Cortex of kidney (tissue), 1 donor: ENCODE measurements around the gene PCDHGA1.
"Not testable (repeated sequence)": the region's sequence is repeated elsewhere in the genome, so short reads cannot be mapped to it uniquely, and the experiment has no call there.

Source experiments
- DNase-seq: peaks from one replicate; lab custom pipeline; 2025; lab: John Stamatoyannopoulos, UW

PCDHGA1 gene

DNA sequence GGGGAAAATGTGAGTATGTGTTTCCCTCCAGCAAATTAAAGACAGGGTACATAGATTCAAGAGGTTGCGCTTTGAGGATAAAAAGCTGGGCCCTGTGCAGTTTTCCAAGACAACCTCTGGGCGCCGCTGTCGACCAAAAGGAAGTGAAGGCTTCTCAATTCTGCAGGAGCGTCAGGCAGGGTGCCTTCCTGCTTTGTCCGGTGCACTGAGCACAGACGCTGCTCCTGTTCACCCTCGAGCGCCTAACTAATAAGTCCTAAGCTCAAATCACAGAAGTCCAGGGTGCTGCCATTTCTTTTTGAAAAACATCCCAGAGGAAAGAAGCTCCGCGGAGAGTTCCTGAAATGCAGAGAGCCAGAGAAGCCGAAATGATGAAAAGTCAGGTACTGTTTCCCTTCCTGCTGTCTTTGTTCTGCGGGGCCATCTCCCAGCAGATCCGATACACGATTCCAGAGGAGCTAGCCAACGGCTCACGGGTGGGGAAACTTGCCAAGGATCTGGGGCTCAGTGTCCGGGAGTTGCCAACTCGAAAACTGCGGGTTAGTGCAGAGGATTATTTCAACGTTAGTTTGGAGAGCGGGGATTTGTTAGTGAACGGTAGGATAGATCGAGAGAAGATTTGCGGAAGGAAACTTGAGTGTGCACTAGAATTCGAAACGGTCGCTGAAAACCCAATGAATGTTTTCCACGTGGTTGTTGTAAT lies 19.8 kb downstream of the PCDHGA1 start, which contains the start of gene PCDHGB1:
PCDHGB1 (plus strand) TSS at position 183 of the 703 bp plus-strand sequence; CDS start at position 345, 162 bp downstream.
- DNase-seq, result no peak

DNA sequence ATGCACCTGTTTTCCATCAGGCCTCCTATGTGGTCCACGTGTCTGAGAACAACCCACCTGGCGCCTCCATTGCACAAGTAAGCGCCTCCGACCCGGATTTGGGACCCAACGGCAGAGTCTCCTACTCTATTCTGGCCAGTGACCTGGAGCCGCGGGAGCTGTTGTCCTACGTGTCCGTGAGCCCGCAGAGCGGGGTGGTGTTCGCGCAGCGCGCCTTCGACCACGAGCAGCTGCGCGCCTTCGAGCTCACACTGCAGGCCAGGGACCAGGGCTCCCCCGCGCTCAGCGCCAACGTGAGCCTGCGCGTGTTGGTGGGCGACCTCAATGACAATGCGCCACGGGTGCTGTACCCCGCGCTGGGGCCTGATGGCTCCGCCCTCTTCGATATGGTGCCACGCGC lies 21.3 kb downstream of the PCDHGA1 start:
- no peak for DNase-seq

DNA sequence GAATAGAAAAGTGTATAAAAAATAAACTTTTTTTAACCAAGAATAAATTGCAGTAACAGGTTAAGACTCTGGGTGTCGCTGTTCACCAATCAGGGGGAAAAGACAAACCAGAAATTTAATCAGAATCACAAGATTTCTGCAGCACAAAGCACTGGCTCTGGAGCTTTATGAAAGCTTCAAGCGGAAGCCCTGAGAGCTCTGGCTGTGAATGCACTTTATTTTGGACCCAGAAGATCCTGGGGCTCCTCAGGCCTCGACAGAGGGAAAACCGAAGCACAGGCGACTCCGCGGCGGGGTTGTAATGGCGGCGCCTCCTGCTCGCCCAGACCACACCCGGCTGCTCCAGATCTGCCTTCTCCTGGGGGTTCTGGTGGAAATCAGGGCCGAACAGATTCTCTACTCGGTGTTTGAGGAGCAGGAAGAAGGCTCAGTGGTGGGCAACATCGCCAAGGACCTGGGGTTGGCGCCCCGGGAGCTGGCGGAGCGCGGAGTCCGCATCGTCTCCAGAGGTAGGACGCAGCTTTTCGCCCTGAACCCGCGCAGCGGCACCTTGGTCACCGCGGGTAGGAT lies 24.7 kb downstream of the PCDHGA1 start, which contains the start of gene PCDHGA4:
PCDHGA4 (plus strand) TSS at position 122 of the 570 bp plus-strand sequence; CDS start at position 209, 87 bp downstream.
- DNase-seq, result no peak

DNA sequence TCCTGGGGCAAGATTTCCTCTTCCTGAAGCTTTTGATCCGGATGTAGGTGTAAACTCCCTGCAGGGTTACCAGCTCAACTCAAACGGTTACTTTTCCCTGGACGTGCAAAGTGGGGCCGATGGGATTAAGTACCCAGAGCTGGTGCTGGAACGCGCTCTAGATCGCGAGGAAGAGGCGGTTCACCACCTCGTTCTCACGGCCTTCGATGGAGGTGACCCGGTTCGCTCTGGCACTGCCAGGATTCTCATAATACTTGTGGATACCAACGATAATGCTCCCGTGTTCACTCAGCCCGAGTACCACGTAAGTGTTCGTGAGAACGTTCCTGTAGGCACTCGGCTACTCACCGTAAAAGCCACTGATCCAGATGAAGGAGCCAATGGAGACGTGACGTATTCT lies 25.3 kb downstream of the PCDHGA1 start:
- DNase-seq, result no peak

DNA sequence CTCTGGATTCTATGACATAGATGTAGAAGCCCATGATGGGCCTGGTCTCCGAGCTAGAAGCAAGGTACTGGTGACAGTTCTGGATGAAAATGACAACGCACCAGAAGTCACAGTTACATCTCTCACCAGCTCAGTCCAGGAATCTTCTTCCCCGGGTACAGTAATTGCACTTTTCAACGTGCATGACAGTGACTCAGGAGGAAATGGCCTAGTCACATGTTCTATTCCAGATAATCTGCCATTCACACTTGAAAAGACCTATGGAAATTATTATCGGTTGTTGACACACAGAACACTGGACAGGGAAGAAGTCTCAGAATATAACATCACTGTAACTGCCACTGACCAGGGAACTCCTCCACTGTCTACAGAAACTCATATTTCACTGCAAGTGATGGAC lies 25.8 kb downstream of the PCDHGA1 start:
- DNase-seq, result no peak

DNA sequence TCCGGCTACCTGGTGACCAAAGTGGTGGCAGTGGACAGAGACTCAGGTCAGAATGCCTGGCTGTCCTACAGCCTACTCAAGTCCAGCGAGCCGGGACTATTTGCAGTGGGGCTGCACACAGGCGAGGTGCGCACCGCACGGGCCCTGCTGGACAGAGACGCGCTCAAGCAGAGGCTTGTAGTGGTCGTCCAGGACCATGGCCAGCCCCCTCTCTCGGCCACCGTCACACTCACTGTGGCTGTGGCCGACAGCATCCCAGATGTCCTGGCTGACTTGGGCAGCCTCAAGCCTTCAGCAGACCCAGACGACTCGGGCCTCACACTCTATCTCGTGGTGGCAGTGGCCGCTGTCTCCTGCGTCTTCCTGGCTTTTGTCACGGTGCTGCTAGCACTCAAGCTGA lies 26.6 kb downstream of the PCDHGA1 start:
- DNase-seq, result no peak

DNA sequence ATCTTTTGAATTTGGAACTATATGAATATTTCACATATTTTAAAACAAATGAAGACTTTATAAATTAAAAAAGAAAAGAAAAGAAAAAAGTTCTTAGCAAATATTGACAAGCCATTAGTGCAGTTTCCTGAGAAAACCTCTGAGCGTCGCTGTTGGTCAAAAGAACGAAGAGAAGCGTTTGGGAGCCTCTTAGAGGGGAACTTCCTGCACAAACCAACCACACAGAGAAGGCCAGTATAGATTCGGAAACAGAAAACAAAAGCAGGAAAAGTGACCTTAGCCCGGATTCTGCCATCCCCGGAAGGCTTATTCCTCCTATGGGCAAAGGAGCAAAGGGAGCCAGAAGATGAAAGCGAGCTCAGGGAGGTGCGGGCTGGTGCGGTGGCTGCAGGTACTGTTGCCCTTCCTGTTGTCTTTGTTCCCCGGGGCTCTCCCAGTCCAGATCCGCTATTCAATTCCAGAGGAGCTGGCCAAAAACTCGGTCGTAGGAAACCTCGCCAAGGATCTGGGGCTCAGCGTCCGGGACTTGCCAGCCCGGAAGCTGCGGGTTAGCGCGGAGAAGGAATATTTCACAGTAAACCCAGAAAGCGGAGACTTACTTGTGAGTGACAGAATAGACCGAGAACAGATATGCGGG lies 29.6 kb downstream of the PCDHGA1 start, which contains the start of gene PCDHGB2:
PCDHGB2 (plus strand) TSS at position 205 of the 637 bp plus-strand sequence; CDS start at position 347, 142 bp downstream.
- no peak for DNase-seq

DNA sequence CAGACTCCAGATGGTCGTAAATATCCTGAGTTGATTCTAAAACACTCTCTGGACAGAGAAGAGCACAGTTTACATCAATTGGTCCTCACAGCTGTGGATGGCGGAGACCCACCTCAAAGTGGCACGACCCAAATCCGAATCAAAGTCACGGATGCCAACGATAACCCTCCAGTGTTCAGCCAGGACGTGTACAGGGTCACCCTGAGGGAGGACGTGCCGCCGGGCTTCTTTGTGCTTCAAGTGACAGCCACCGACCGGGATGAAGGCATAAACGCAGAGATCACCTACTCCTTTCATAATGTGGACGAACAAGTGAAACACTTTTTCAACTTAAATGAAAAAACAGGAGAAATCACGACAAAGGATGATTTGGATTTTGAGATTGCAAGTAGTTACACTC lies 30.4 kb downstream of the PCDHGA1 start:
- DNase-seq, result no peak

DNA sequence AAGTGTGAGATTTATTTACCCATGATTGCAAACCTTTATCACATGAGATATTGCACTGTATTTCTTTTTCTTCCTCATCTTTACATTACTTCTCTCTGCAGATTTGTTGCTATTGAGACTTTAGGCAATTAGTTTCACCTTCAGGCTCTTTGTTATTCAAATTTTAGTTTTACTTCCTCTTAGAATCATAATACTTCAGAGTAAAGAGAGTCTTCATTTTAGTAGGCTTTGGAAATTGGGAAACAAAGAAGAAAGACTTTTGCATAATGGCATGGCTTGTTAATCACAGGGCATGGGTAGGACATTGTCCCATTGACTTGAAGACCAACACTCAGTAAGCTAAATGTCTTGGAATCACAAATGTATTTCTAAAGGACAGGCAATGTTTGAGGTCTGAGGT lies 32.4 kb downstream of the PCDHGA1 start:
- DNase-seq, result no peak

DNA sequence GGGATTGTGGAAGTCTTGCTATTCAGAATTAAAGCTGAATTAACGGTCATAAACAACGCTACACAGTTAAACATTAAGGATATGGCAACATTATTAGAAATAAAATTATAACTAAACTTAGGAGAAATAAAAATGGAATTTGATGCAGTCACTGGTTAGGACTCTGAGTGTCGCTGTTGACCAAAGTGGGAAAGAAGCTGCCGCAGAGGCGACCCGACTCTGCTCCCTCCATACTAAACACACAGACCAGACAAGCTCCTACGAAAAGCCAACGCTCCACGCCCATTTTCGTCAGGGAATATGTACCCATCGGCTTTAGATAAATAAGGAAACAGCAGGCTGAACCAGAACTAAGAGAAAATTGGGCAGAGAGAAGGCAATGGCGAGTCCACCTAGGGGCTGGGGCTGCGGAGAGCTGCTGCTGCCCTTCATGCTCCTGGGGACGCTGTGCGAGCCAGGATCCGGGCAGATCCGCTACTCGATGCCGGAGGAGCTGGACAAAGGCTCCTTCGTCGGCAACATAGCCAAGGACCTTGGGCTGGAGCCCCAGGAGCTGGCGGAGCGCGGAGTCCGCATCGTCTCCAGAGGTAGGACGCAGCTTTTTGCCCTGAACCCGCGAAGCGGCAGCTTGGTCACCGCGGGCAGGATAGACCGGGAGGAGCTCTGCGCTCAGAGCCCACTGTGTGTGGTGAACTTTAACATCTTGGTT lies 33.8 kb downstream of the PCDHGA1 start, which contains the start of gene PCDHGA5:
PCDHGA5 (plus strand) TSS at position 211 of the 709 bp plus-strand sequence; CDS start at position 380, 169 bp downstream.
- no peak for DNase-seq

DNA sequence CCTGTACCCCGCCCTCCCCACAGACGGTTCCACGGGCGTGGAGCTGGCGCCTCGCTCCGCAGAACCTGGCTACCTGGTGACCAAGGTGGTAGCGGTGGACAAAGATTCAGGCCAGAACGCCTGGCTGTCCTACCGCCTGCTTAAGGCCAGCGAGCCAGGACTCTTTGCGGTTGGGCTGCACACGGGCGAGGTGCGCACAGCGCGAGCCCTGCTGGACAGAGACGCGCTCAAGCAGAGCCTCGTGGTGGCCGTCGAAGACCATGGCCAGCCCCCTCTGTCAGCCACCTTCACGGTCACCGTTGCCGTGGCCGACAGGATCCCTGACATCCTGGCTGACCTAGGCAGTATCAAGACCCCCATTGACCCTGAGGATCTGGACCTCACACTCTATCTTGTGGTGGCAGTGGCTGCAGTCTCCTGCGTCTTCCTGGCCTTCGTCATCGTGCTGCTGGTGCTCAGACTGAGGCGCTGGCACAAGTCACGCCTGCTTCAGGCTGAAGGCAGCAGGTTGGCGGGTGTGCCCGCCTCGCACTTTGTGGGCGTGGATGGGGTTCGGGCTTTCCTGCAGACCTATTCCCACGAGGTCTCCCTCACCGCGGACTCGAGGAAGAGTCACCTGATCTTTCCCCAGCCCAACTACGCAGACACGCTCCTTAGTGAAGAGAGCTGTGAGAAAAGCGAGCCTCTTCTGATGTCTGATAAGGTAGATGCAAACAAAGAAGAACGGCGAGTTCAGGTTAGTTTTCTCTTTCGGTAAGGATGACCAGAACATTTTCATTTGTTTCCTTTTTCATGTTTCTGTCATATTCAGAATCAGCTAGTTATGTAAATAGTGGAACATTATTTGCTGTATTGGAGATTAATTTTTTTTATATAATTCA lies 35.9 kb downstream of the PCDHGA1 start:
- no peak for DNase-seq

DNA sequence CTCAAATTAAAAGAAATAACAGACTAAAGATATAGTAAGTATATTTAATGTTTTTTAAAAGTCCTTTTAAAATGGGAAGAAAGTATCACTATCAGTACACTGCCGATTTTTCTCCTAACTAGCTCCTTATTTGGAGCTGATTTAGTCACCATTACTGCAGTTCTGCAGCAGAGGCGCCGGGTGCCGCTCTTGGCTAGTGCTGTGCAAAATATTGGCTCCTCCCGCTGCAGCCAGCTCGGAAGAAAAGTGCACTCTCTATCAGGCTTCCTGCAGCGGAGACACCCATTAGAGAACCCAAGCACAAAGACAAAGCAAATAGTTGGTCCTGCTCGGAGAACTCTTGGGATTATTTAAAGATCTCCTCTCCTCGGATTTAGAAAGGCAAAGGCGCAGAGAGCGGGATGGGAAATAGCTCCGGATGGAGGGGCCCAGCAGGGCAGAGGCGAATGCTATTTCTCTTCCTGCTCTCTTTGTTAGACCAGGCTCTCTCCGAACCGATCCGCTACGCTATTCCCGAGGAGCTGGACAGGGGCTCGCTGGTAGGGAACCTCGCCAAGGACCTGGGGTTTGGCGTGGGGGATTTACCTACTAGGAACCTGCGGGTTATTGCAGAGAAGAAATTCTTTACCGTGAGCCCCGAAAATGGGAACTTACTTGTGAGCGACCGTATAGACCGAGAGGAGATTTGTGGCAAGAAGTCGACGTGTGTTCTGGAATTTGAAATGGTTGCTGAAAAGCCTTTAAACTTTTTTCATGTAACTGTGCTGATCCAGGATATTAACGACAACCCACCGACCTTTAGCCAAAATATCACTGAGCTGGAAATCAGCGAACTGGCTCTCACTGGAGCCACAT lies 39.9 kb downstream of the PCDHGA1 start, which contains the start of gene PCDHGB3:
PCDHGB3 (plus strand) TSS at position 249 of the 855 bp plus-strand sequence; CDS start at position 402, 153 bp downstream.
- DNase-seq, result no peak

DNA sequence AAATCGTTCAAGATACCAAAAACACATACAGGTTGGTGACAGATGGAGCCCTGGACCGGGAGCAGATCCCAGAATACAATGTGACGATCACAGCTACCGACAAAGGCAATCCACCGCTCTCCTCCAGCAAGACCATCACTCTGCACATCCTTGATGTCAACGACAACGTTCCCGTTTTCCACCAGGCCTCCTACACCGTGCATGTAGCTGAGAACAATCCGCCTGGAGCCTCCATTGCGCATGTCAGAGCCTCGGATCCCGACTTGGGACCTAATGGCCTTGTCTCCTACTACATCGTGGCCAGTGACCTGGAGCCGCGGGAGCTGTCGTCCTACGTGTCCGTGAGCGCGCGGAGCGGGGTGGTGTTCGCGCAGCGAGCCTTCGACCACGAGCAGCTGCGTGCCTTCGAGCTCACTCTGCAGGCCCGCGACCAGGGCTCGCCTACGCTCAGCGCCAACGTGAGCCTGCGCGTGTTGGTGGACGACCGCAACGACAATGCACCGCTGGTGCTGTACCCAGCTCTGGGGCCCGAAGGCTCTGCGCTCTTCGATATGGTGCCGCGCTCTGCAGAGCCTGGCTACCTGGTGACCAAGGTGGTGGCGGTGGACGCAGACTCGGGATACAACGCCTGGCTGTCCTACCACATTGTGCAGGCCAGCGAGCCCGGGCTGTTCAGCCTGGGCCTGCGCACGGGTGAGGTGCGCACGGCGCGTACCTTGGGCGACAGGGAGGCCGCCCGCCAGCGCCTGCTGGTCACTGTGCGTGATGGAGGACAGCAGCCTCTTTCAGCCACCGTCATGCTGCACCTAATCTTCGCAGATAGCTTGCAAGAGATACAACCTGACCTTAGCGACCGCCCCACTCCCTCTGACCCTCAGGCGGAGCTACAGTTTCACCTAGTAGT lies 41.5 kb downstream of the PCDHGA1 start:
- DNase-seq, result no peak

DNA sequence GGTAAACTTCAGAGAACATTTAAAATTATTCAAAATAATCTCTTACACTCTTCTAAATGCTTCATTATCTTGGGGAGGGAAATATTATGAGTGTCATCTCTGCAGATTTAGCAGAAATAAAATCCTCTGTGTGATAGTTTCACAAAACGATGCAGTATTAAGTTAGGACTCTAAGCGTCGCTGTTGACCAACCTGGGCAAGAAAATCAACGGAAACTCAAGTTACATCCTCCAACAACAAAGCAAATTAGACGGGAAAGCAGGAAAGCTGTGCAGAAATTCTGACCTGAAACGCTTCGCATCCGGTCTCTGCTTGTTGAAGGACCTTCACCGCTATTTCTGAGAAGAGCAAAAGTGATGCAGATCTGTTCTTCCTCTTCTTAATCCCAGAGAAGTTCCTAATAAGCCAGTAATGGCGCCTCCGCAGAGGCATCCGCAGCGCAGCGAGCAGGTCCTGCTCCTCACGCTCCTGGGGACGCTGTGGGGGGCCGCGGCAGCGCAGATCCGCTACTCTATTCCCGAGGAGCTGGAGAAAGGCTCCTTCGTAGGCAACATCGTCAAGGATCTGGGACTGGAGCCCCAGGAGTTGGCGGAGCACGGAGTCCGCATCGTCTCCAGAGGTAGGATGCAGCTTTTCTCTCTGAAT lies 43.5 kb downstream of the PCDHGA1 start, which contains the start of gene PCDHGA6:
PCDHGA6 (plus strand) TSS at position 219 of the 645 bp plus-strand sequence; CDS start at position 412, 193 bp downstream.
- no peak for DNase-seq

DNA sequence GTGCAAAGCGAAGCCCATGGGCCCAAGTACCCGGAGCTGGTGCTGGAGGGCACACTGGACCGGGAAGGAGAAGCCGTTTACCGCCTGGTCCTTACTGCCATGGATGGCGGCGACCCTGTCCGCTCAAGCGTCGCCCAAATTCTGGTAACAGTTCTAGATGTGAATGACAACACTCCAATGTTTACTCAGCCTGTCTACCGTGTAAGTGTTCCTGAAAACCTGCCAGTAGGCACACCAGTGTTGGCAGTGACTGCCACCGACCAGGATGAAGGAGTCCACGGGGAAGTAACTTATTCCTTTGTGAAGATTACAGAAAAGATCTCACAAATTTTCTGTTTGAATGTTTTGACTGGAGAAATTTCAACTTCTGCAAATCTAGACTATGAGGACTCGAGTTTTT lies 44.3 kb downstream of the PCDHGA1 start:
- DNase-seq, result no peak

DNA sequence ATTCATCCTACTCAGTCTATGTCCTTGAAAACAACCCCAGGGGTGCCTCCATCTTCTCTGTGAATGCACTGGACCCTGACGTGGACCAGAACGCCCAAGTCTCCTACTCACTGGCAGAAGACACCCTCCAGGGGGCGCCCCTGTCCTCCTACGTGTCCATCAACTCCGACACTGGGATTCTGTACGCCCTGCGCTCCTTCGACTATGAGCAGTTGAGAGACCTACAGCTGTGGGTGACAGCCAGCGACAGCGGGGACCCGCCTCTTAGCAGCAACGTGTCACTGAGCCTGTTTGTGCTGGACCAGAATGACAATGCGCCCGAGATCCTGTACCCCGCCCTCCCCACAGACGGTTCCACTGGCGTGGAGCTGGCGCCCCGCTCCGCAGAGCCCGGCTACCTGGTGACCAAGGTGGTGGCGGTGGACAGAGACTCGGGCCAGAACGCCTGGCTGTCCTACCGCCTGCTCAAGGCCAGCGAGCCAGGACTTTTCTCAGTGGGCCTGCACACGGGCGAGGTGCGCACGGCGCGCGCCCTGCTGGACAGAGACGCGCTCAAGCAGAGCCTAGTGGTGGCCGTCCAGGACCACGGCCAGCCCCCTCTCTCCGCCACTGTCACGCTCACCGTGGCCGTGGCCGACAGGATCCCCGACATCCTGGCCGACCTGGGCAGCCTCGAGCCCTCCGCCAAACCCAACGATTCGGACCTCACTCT lies 45.3 kb downstream of the PCDHGA1 start:
- DNase-seq, result not testable (repeated sequence)

DNA sequence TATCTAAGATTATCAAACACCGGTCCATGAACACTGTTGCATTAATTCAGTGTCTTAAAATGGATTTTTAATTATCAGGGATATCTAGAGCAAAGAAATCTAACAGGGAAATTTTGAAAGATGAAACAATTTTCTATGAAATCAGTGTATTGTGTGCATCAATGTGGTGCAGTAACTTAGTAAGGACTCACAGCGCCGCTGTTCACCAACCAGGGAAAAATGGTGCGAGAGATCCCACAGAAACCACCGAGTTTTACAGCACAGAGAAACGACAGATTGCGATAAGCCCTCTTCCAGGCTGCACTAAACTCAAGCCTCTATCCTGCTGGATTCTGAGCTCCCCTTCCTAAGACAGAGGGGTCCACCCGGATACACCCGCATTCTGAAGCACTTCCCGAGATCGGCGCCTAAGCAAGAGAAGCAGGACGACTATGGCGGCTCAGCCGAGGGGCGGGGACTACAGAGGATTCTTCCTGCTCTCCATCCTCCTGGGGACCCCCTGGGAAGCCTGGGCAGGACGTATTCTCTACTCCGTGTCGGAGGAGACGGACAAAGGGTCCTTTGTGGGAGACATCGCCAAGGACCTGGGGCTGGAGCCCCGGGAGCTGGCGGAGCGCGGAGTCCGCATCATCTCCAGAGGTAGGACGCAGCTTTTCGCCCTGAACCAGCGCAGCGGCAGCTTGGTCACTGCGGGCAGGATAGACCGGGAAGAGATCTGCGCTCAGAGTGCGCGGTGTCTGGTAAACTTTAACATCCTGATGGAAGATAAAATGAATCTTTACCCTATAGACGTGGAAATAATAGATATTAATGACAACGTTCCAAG lies 52.4 kb downstream of the PCDHGA1 start, which contains the start of gene PCDHGA7:
PCDHGA7 (plus strand) TSS at position 274 of the 826 bp plus-strand sequence; CDS start at position 432, 158 bp downstream.
- DNase-seq, result no peak
